Cardiac muscle cell (in vitro differentiated cells and primary cell): ENCODE results near the gene PEMT. TPM values are rescaled to one million over a fixed set of nuclear protein-coding genes. Genes with fewer than 3 reads are reported as not detected.

ENCODE experiments used
- DNase-seq, 2 donors: peaks; one replicate each; pipeline versions ENCODE4 v3.0.0 to v3.0.0-alpha.2; 2010 to 2017; ENCODE audit warnings: low read depth in 1 of 2, low spot score in 1 of 2
- H3K27ac ChIP-seq: fragments of 200-600 bp; sonication (generic); 2 replicates; pipeline ENCODE4 v1.5.1; 2016
- H3K27me3 ChIP-seq: fragments of 200-600 bp; sonication (generic); 2 replicates; pipeline ENCODE4 v1.6.0; 2016; ENCODE audit warnings: control low read depth
- H3K36me3 ChIP-seq: fragments of 200-600 bp; sonication (generic); 2 replicates; pipeline ENCODE4 v1.5.1; 2016; ENCODE audit warnings: control low read depth
- H3K4me1 ChIP-seq: fragments of 200-600 bp; sonication (generic); 2 replicates; pipeline ENCODE4 v1.8.1; 2017; ENCODE audit warnings: low read depth, mild to moderate bottlenecking, mixed run types
- H3K4me3 ChIP-seq: fragments of 200-600 bp; sonication (generic); 2 replicates; pipeline ENCODE4 v1.5.1; 2016; ENCODE audit warnings: mild to moderate bottlenecking
- H3K9me3 ChIP-seq: fragments of 200-600 bp; sonication (generic); 2 replicates; pipeline ENCODE4 v1.5.1; 2017; ENCODE audit warnings: low read depth, mild to moderate bottlenecking, control low read depth
- polyA plus RNA-seq: library from polyadenylated mRNA; unstranded; fragments of >200 nt; fragmentation: Nextera tagmentation; extraction: Ambion mirVana; gene quantifications from 2 replicates; pipeline ENCODE4 v1.2.1, GENCODE V29; 2016
- total RNA-seq: library from RNA; depleted of rRNA; stranded (reverse); fragments of >200 nt; gene quantifications from 2 replicates; pipeline ENCODE4 v1.2.3, GENCODE V29; 2016
- TF ChIP-seq, protein P1 (sequence below): IDR thresholded peaks from 2 replicates; pipeline ENCODE4 v1.5.1; 2012; ENCODE audit warnings: low read depth, mild to moderate bottlenecking, low read length

The PEMT gene
- total and polyA plus RNA-seq, 2 experiments from 2014 or later: 126 to 135 TPM

DNA sequence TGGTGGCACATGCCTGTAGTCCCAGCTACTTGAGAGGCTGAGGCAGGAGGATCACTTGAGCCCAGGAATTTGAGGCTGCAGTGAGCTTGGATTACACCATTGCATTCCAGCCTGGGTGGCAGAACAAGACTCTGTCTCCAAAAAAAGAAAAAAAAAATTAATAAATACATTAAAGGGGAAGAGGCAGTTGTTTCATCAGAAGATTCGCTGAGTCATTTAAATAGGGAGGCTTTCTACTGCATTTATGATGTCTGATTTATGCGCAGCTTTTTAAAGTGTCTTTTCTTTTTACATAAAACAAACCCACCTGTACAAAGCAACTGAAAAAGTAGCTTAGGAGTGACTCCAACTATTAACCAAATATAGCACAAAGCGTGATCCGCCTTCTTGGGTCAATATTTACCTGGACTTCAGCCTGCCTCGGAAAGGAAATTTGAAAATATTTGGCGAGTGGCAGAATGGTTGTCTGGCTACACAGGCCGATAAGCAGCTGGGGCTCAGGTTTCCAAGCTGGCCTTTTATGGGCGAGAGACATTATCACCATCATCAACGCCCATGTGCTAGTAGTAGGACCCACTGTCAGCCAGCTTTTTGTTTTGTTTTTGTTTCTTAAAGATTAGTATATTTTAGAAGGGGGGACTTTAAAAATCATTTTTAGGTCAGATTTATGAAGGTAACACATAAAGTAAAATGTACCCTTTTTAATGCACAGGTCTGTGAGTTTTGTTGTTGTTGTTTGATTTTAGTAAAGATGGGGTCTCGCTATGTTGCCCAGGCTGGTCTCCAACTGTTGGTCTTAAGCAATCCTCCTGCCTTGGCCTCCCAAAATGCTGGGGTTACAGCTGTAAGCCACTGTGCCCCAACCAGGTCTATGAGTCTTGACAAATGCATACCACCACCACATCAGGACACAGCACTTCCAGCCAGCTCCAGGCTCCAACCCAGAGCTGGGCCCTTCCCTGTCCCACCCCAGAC is 52.8 kb downstream of the PEMT start:
- Histone ChIP-seq H3K27me3 (no peaks in the 10 kb centered on the region), H3K36me3 (no peaks in the 10 kb centered on the region), H3K27ac (peak overlapping the region; percentile 66), H3K9me3 (no peaks in the 10 kb centered on the region), H3K4me1 (peaks cover 41% of the 10 kb centered on the region), H3K4me3 (no peak overlapping the region)
- TF ChIP-seq, protein P1, sequence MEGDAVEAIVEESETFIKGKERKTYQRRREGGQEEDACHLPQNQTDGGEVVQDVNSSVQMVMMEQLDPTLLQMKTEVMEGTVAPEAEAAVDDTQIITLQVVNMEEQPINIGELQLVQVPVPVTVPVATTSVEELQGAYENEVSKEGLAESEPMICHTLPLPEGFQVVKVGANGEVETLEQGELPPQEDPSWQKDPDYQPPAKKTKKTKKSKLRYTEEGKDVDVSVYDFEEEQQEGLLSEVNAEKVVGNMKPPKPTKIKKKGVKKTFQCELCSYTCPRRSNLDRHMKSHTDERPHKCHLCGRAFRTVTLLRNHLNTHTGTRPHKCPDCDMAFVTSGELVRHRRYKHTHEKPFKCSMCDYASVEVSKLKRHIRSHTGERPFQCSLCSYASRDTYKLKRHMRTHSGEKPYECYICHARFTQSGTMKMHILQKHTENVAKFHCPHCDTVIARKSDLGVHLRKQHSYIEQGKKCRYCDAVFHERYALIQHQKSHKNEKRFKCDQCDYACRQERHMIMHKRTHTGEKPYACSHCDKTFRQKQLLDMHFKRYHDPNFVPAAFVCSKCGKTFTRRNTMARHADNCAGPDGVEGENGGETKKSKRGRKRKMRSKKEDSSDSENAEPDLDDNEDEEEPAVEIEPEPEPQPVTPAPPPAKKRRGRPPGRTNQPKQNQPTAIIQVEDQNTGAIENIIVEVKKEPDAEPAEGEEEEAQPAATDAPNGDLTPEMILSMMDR: no peak
- DNase-seq: peak; percentile 18 to 28

DNA sequence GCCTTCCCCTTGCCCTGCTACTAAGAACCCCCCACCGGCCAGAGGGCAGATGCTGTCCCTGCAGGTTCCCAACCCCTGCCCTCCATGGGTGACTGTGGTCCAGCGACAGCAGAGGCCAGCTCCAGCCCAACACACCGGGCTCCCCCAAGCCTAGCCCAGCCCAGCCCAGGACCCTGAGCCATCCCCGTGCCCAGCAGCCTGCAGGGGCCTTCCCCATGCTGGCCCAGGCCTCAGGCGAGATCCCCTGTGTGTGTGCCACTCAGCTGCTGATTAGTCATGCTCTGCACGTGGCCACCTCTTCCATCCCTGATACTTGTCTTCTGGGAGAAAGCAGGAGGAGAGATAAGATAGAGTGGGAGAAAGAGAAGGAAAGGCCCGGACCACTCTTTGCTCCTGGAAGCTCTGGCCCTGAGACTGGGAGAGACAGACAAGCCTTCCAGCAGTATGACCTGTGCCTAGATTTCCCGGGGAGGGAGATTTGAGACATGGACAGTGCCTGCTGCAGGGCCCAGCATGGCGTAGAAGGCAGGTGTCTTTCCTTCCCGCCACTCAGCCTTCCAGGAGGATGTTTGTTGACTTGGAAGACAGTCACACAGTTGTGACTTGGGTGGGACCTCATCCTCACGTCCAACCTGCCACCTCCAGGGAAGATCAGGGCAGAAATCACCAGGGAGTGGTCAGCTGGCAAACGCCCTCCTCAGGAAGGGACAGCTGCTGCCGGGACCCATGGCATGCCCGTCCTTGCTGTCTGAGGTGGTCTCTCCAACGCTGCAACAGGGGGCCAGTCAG is 54.0 kb downstream of the PEMT start:
- Histone ChIP-seq H3K36me3 (no peaks in the 10 kb centered on the region), H3K27me3 (no peaks in the 10 kb centered on the region), H3K9me3 (no peaks in the 10 kb centered on the region), H3K27ac (peak overlapping the region; percentile 66), H3K4me3 (no peak overlapping the region), H3K4me1 (peaks cover 41% of the 10 kb centered on the region)
- peak; percentile 14 to 34 for DNase-seq
- TF ChIP-seq, protein P1: no peak

DNA sequence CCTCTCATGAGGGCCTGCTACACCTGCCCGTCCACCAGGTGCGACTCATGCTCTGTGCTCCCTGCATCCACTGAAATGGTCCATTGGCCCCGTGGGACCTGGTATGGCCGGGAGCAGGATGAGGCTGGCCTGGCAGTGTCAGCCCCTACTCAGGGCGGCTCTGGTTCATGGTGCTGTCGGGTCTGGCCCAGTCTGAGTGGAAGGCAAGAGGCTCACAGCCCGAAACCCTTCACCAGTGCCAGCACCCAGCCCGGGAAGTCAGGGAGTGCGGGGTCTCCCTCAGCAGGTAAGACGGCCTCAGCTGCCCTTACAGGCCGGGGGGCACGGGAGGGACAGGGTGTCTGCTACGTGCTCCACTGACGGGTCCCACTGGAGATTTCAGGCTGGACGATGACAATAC is 54.8 kb downstream of the PEMT start:
- no peak overlapping the region for H3K4me3 ChIP-seq
- TF ChIP-seq, protein P1: no peak
- no peaks in the 10 kb centered on the region for H3K27me3 ChIP-seq
- peak overlapping the region; percentile 66 for H3K27ac ChIP-seq
- DNase-seq: no peak
- no peaks in the 10 kb centered on the region for H3K36me3 ChIP-seq
- peaks cover 41% of the 10 kb centered on the region for H3K4me1 ChIP-seq
- H3K9me3 ChIP-seq: no peaks in the 10 kb centered on the region

DNA sequence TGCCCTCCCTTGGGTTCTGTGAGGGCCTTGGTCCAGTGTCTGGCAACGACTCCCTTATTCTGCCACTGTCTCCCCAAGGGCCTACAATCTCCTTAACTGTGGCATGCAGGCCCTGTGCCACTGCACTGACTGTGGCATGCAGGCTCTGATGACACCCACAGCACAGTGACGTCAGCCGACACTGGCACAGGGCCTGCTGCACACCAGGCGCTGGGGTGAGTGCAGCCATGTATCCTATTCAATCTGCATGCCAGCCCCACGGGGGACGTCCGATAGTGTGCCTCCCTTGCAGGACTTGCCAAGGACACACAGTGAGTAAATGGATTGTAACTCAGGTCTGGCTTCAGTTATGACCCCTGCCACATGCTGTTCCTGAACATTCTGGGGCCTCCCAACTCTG is 55.6 kb downstream of the PEMT start:
- Histone ChIP-seq H3K27ac (no peak overlapping the region), H3K36me3 (no peaks in the 10 kb centered on the region), H3K4me3 (no peak overlapping the region), H3K4me1 (peaks cover 41% of the 10 kb centered on the region), H3K27me3 (no peaks in the 10 kb centered on the region), H3K9me3 (no peaks in the 10 kb centered on the region)
- TF ChIP-seq, protein P1: no peak
- no peak for DNase-seq

DNA sequence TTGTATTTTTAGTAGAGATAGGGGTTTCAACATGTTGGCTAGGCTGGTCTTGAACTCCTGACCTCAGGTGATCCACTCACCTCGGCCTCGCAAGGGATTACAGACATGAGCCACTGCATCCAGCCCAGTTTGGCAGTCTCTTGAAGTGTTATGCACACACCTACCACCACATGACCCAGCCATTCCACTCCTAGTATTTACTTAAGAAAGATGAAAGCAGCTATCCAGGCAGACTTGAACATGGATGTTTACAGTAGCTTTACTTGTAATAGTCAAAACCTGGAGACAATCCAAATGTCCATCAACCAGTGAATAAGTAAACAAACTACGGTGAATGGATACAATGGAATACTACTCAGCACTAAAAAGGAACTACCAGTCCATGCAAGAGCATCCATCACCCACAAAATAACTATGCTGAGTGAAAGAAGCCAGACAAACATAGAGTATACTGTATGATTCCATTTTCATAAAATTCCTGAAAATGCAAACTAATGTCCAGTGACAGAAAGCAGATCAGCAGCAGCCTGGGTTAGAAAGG is 57.5 kb downstream of the PEMT start:
- DNase-seq: no peak
- H3K36me3 ChIP-seq: no peaks in the 10 kb centered on the region
- H3K27ac ChIP-seq: no peak overlapping the region
- no peaks in the 10 kb centered on the region for H3K27me3 ChIP-seq
- TF ChIP-seq, protein P1: no peak
- H3K9me3 ChIP-seq: no peaks in the 10 kb centered on the region
- H3K4me1 ChIP-seq: peaks cover 22% of the 10 kb centered on the region
- H3K4me3 ChIP-seq: no peak overlapping the region
